ENCODE measurements around the gene PXDN.
"Not testable (repeated sequence)": the region's sequence is repeated elsewhere in the genome, so short reads cannot be mapped to it uniquely, and the experiment has no call there.

The PXDN gene

GRCh38 chr2:1701556-1702185 lies 42.6 kb downstream of the PXDN start:
- no peak for DNase-seq

GRCh38 chr2:1701020-1701419 lies 43.3 kb downstream of the PXDN start:
- no peak for DNase-seq

GRCh38 chr2:1700427-1700826 lies 43.9 kb downstream of the PXDN start:
- not testable (repeated sequence) for DNase-seq

GRCh38 chr2:1698188-1698945 lies 45.9 kb downstream of the PXDN start:
- no peak for DNase-seq

GRCh38 chr2:1697601-1698000 lies 46.7 kb downstream of the PXDN start:
- no peak for DNase-seq

GRCh38 chr2:1696472-1696871 lies 47.8 kb downstream of the PXDN start:
- DNase-seq, result no peak

GRCh38 chr2:1694371-1695271 lies 49.7 kb downstream of the PXDN start:
- no peak for DNase-seq

- no peak for DNase-seq
These were observed 50.6 kb downstream of the PXDN start for GRCh38 chr2:1693723-1694122.

GRCh38 chr2:1692342-1692741 lies 52.0 kb downstream of the PXDN start:
- no peak for DNase-seq

- no peak for DNase-seq
These were observed 52.9 kb downstream of the PXDN start for GRCh38 chr2:1691366-1691765.

- no peak for DNase-seq
These were observed 54.1 kb downstream of the PXDN start for GRCh38 chr2:1690056-1690775.

- no peak for DNase-seq
These were observed 55.5 kb downstream of the PXDN start for GRCh38 chr2:1688859-1689258.

GRCh38 chr2:1688161-1688560 lies 56.2 kb downstream of the PXDN start:
- DNase-seq, result no peak

- DNase-seq, result no peak
These were observed 57.1 kb downstream of the PXDN start for GRCh38 chr2:1687254-1687653.

GRCh38 chr2:1686784-1687105 lies 57.6 kb downstream of the PXDN start:
- no peak for DNase-seq

- DNase-seq, result no peak
These were observed 58.1 kb downstream of the PXDN start for GRCh38 chr2:1685957-1686783.

- DNase-seq, result no peak
These were observed 59.0 kb downstream of the PXDN start for GRCh38 chr2:1685078-1685956.

GRCh38 chr2:1683297-1683696 lies 61.0 kb downstream of the PXDN start:
- no peak for DNase-seq

GRCh38 chr2:1682181-1682440 lies 62.2 kb downstream of the PXDN start:
- no peak for DNase-seq

- DNase-seq, result no peak
These were observed 62.8 kb downstream of the PXDN start for GRCh38 chr2:1681323-1682180.

GRCh38 chr2:1681017-1681318 lies 63.3 kb downstream of the PXDN start:
- no peak for DNase-seq
